Measurements from ENCODE around the gene ATXN7L3. TPM values are rescaled to one million over a fixed set of nuclear protein-coding genes. Genes with fewer than 3 reads are reported as not detected.

Gene ATXN7L3
- total RNA-seq, 1 experiment from 2014 or later: 93.1 TPM

DNA sequence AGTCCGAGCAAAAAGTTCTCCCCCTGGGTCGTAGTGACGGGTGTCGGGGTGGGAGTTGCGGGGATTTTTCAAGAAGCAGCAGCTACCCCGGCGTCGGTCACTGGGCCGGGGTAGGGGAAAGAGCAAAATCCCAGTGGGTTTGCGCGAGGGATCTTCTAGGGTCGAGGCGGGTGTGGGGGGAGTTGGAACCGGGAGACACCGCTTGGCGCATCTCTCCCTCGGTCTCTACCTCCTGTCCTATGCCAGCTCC, 22.1 kb upstream of the ATXN7L3 start:
- DNase-seq: peak; percentile 45
- H3K27ac Mint-ChIP-seq (ENCODE audit: unreplicated experiment): peak overlapping the region; percentile 79
- TF ChIP-seq, protein P1, sequence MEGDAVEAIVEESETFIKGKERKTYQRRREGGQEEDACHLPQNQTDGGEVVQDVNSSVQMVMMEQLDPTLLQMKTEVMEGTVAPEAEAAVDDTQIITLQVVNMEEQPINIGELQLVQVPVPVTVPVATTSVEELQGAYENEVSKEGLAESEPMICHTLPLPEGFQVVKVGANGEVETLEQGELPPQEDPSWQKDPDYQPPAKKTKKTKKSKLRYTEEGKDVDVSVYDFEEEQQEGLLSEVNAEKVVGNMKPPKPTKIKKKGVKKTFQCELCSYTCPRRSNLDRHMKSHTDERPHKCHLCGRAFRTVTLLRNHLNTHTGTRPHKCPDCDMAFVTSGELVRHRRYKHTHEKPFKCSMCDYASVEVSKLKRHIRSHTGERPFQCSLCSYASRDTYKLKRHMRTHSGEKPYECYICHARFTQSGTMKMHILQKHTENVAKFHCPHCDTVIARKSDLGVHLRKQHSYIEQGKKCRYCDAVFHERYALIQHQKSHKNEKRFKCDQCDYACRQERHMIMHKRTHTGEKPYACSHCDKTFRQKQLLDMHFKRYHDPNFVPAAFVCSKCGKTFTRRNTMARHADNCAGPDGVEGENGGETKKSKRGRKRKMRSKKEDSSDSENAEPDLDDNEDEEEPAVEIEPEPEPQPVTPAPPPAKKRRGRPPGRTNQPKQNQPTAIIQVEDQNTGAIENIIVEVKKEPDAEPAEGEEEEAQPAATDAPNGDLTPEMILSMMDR (IDR thresholded peaks at IDR 0.05; ENCODE audit: unreplicated experiment): no peak
- no TSS peak for BruUV-seq (replicated peaks)
- intact Hi-C loops (cut with micrococcal nuclease; ENCODE audit: unreplicated experiment): loop anchor here (1.0 to 5.0 kb wide), 3 partner anchors 21 to 126 kb away; partner anchors contain the start of gene GRN
- H3K27me3 Mint-ChIP-seq (ENCODE audit: unreplicated experiment): no peaks in the 10 kb centered on the region
- H3K9me3 Mint-ChIP-seq (ENCODE audit: low read depth, unreplicated experiment): no peaks in the 10 kb centered on the region
- CTCF ChIA-PET: interaction anchor here (0.6 to 2.0 kb wide), 13 partner anchors 10 to 330 kb away, joined by 3 to 10 read pairs (median 4); partner anchors contain the start of genes GRN and SLC25A39
- H3K4me1 Mint-ChIP-seq (ENCODE audit: low read depth, unreplicated experiment): peaks cover 33% of the 10 kb centered on the region
- peaks cover 63% of the 10 kb centered on the region for H3K36me3 Mint-ChIP-seq (ENCODE audit: insufficient read depth, unreplicated experiment)
- peak overlapping the region; percentile 86 for H3K4me3 Mint-ChIP-seq (ENCODE audit: low read depth, unreplicated experiment)

GRCh38 chr17:44221084-44221861, 21.6 kb upstream of the ATXN7L3 start:
- H3K4me3 Mint-ChIP-seq (ENCODE audit: low read depth, unreplicated experiment): peak overlapping the region; percentile 86
- TF ChIP-seq, protein P1 (IDR thresholded peaks at IDR 0.05; ENCODE audit: unreplicated experiment): no peak
- DNase-seq: peak; percentile 76
- H3K27ac Mint-ChIP-seq (ENCODE audit: unreplicated experiment): peak overlapping the region; percentile 79
- no TSS peak for BruUV-seq (replicated peaks)
- no peaks in the 10 kb centered on the region for H3K9me3 Mint-ChIP-seq (ENCODE audit: low read depth, unreplicated experiment)
- intact Hi-C loops (cut with micrococcal nuclease; ENCODE audit: unreplicated experiment): loop anchor here (5.0 kb wide), 2 partner anchors 106 to 126 kb away; partner anchors contain the start of gene GRN
- H3K36me3 Mint-ChIP-seq (ENCODE audit: insufficient read depth, unreplicated experiment): peaks cover 68% of the 10 kb centered on the region
- peaks cover 37% of the 10 kb centered on the region for H3K4me1 Mint-ChIP-seq (ENCODE audit: low read depth, unreplicated experiment)
- CTCF ChIA-PET: interaction anchor here (0.6 to 2.0 kb wide), 17 partner anchors 11 to 548 kb away, joined by 3 to 10 read pairs (median 4); partner anchors contain the start of genes GRN and SLC25A39
- H3K27me3 Mint-ChIP-seq (ENCODE audit: unreplicated experiment): no peaks in the 10 kb centered on the region

GRCh38 chr17:44220213-44221083, 20.8 kb upstream of the ATXN7L3 start:
- Mint-ChIP-seq H3K4me1 (ENCODE audit: low read depth, unreplicated experiment) (peaks cover 37% of the 10 kb centered on the region), H3K36me3 (ENCODE audit: insufficient read depth, unreplicated experiment) (peaks cover 74% of the 10 kb centered on the region), H3K4me3 (ENCODE audit: low read depth, unreplicated experiment) (peak overlapping the region; percentile 86), H3K27me3 (ENCODE audit: unreplicated experiment) (no peaks in the 10 kb centered on the region), H3K27ac (ENCODE audit: unreplicated experiment) (peak overlapping the region; percentile 79), H3K9me3 (ENCODE audit: low read depth, unreplicated experiment) (no peaks in the 10 kb centered on the region)
- CTCF ChIA-PET: interaction anchor here (0.7 to 2.0 kb wide), 7 partner anchors 14 to 125 kb away, joined by 3 to 9 read pairs (median 5); partner anchors contain the start of genes GRN and SLC25A39
- intact Hi-C loops (cut with micrococcal nuclease; ENCODE audit: unreplicated experiment): loop anchor here (5.0 kb wide), 2 partner anchors 107 to 127 kb away; partner anchors contain the start of gene GRN
- peak; percentile 67 for DNase-seq
- TSS peak; percentile 15 for BruUV-seq (replicated peaks)
- TF ChIP-seq, protein P1 (IDR thresholded peaks at IDR 0.05; ENCODE audit: unreplicated experiment): no peak

- H3K4me1 Mint-ChIP-seq (ENCODE audit: low read depth, unreplicated experiment): peaks cover 37% of the 10 kb centered on the region
- CTCF ChIA-PET: interaction anchor here (0.5 to 1.5 kb wide), 6 partner anchors 14 to 469 kb away, joined by 3 to 8 read pairs (median 4); no protein-coding TSS in a partner anchor
- H3K9me3 Mint-ChIP-seq (ENCODE audit: low read depth, unreplicated experiment): no peaks in the 10 kb centered on the region
- H3K36me3 Mint-ChIP-seq (ENCODE audit: insufficient read depth, unreplicated experiment): peaks cover 80% of the 10 kb centered on the region
- DNase-seq: peak; percentile 83
- H3K27ac Mint-ChIP-seq (ENCODE audit: unreplicated experiment): peak within 1 kb of the TSS; percentile 79
- peak within 1 kb of the TSS; percentile 86 for H3K4me3 Mint-ChIP-seq (ENCODE audit: low read depth, unreplicated experiment)
- intact Hi-C loops (cut with micrococcal nuclease; ENCODE audit: unreplicated experiment): loop anchor here (5.0 kb wide), 2 partner anchors 108 to 128 kb away; partner anchors contain the start of gene GRN
- H3K27me3 Mint-ChIP-seq (ENCODE audit: unreplicated experiment): no peaks in the 10 kb centered on the region
- BruUV-seq (replicated peaks): no TSS peak
- TF ChIP-seq, protein P1 (IDR thresholded peaks at IDR 0.05; ENCODE audit: unreplicated experiment): no peak
Measured at GRCh38 chr17:44219616-44220212, 20.0 kb upstream of the ATXN7L3 start, which contains the start of gene UBTF. TSS of gene UBTF (minus strand) at chr17:44219675. CDS start at chr17:44218229, 1,446 bp downstream.

Data from Calu3 (cell line).